Karpas-422 (cell line): Measurements from ENCODE around the gene CAMK2A. TPM values are rescaled to one million over a fixed set of nuclear protein-coding genes. Genes with fewer than 3 reads are reported as not detected.

Experiments
- DNase-seq: peaks from one replicate; pipeline ENCODE4 v3.0.0-alpha.2; 2015
- H2AFZ ChIP-seq: fragments of 200-600 bp; sonication (generic); 2 replicates; pipeline ENCODE4 v1.6.1; 2014; ENCODE audit warnings: antibody characterized with exemption, low read length, mixed read lengths
- H3K27ac ChIP-seq: fragments of 200-600 bp; sonication (generic); 2 replicates; pipeline ENCODE4 v1.5.1; 2014; ENCODE audit warnings: mild to moderate bottlenecking, low read length, moderate library complexity
- H3K27me3 ChIP-seq: fragments of 200-600 bp; sonication (generic); 2 replicates; pipeline ENCODE4 v1.6.1; 2014; ENCODE audit warnings: low read length, mixed read lengths
- H3K36me3 ChIP-seq: fragments of 200-600 bp; sonication (generic); 2 replicates; pipeline ENCODE4 v1.6.1; 2014; ENCODE audit warnings: low read length, mixed read lengths; ENCODE audit not compliant: insufficient read depth
- H3K4me1 ChIP-seq: fragments of 200-600 bp; sonication (generic); 2 replicates; pipeline ENCODE4 v1.6.1; 2014; ENCODE audit warnings: mild to moderate bottlenecking, low read length, mixed read lengths
- H3K4me2 ChIP-seq: fragments of 200-600 bp; sonication (generic); 2 replicates; pipeline ENCODE4 v1.6.1; 2014; ENCODE audit warnings: low read length, low read depth, mild to moderate bottlenecking; ENCODE audit not compliant: poor library complexity, severe bottlenecking
- H3K4me3 ChIP-seq: fragments of 200-600 bp; sonication (generic); 2 replicates; pipeline ENCODE4 v1.5.1; 2014; ENCODE audit warnings: mild to moderate bottlenecking, antibody characterized with exemption, low read length, mixed read lengths
- H3K79me2 ChIP-seq: fragments of 200-600 bp; sonication (generic); 2 replicates; pipeline ENCODE4 v1.6.1; 2014; ENCODE audit warnings: mild to moderate bottlenecking, low read length, mixed read lengths
- H3K9ac ChIP-seq: fragments of 200-600 bp; sonication (generic); 2 replicates; pipeline ENCODE4 v1.6.0; 2014; ENCODE audit warnings: low read length
- H3K9me2 ChIP-seq: fragments of 200-600 bp; sonication (generic), shearing (Covaris generic); replicated peaks from 2 replicates; pipeline ENCODE4 v1.6.0; 2014; ENCODE audit warnings: mild to moderate bottlenecking, low read length, moderate library complexity; ENCODE audit not compliant: insufficient read depth
- H3K9me3 ChIP-seq: fragments of 300-700, 200-600 bp; sonication (generic); 2 replicates; pipeline ENCODE4 v1.6.1; 2014; ENCODE audit warnings: low read length, mixed read lengths
- H4K20me1 ChIP-seq: fragments of 200-600 bp; sonication (generic); 2 replicates; pipeline ENCODE4 v1.6.1; 2014; ENCODE audit warnings: mild to moderate bottlenecking, antibody characterized with exemption, low read length, low read depth; ENCODE audit not compliant: insufficient read depth
- total RNA-seq: library from RNA; depleted of rRNA; stranded (reverse); fragments of >200 nt; shearing (Covaris generic); gene quantifications from 2 replicates; pipeline ENCODE4 v1.2.3, GENCODE V29; 2014; ENCODE audit warnings: low replicate concordance

Gene CAMK2A
- total RNA-seq, 1 experiment from 2014 or later, result not detected

DNA sequence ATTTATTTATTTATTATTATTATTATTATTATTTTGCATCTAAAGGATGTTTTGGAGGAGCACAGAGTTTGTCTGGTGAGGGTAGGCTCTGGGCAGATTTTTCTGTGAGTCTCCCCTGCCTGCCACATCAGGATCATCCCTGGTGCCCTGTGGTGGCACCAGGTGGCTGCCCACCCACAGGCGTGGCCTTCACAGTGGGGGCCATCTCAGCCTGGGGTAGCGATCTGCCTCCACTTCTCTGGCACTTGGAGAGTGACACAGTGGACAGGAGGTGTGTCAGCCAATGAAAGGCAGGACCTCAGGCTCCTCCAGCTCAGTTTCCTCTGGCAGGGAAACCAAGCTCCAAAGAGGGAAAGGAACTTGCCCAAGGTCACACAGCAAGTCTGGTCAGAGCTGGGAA lies 69.7 kb downstream of the CAMK2A start:
- no peak overlapping the region for H3K4me2 ChIP-seq
- no peaks in the 10 kb centered on the region for H3K27me3 ChIP-seq
- no peaks in the 10 kb centered on the region for H3K9me3 ChIP-seq
- no peaks in the 10 kb centered on the region for H3K79me2 ChIP-seq
- no peak overlapping the region for H3K4me3 ChIP-seq
- no peak overlapping the region for H2AFZ ChIP-seq
- no peak for DNase-seq
- no peaks in the 10 kb centered on the region for H3K4me1 ChIP-seq
- H3K36me3 ChIP-seq, result no peaks in the 10 kb centered on the region
- H3K27ac ChIP-seq, result no peak overlapping the region
- no peak overlapping the region for H3K9ac ChIP-seq
- peaks cover 4% of the 10 kb centered on the region; the same call in 1 of the 2 replicates for H4K20me1 ChIP-seq
- no peaks in the 10 kb centered on the region for H3K9me2 ChIP-seq

DNA sequence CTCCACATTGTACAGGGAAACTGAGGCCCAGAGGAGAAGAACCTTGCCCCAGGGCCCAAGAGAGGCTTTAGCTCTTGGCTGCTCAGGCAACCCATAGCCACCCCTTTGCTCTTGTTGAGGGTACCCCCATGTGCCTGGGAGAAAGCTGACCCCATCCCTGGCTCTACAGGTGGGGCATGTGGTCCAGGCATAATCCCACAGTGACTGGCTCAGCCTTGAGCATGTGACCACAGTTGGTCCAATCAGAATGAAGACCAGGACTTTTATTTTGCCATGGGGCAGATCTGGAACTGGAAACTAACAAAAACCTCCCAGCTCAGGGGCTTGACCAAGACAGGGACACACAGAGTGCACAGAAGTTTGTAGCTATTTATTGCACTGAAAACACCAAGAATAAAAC lies 70.4 kb downstream of the CAMK2A start:
- Histone ChIP-seq H3K27me3 (no peaks in the 10 kb centered on the region), H2AFZ (no peak overlapping the region), H3K4me2 (no peak overlapping the region), H3K79me2 (no peaks in the 10 kb centered on the region), H3K4me1 (no peaks in the 10 kb centered on the region), H3K9ac (no peak overlapping the region), H3K27ac (no peak overlapping the region), H3K4me3 (no peak overlapping the region), H4K20me1 (peaks cover 4% of the 10 kb centered on the region; the same call in 1 of the 2 replicates), H3K36me3 (no peaks in the 10 kb centered on the region), H3K9me2 (no peaks in the 10 kb centered on the region), H3K9me3 (no peaks in the 10 kb centered on the region)
- no peak for DNase-seq

DNA sequence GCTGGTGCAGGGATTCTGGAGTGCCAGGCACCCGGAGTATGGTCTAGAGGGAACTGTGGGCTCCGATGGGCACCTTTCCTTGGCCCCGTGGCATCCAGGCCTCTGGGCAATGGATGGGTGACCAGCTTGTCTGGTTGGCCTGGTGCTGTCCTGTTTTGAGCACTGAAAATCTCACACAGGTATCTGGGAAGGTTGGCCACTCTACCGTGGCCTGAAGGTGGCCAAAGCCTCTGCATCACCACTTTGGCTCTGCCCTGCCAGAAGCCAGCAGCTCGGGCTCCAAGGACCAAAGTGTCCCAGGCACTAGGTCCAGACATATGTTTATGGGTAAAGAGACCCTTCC lies 70.9 kb downstream of the CAMK2A start:
- Histone ChIP-seq H3K27me3 (no peaks in the 10 kb centered on the region), H3K4me3 (no peak overlapping the region), H3K79me2 (no peaks in the 10 kb centered on the region), H2AFZ (no peak overlapping the region), H3K9me3 (no peaks in the 10 kb centered on the region), H3K4me1 (no peaks in the 10 kb centered on the region), H3K27ac (no peak overlapping the region), H3K4me2 (no peak overlapping the region), H3K36me3 (no peaks in the 10 kb centered on the region), H3K9me2 (no peaks in the 10 kb centered on the region), H3K9ac (no peak overlapping the region), H4K20me1 (peaks cover 4% of the 10 kb centered on the region; the same call in 1 of the 2 replicates)
- DNase-seq, result no peak

DNA sequence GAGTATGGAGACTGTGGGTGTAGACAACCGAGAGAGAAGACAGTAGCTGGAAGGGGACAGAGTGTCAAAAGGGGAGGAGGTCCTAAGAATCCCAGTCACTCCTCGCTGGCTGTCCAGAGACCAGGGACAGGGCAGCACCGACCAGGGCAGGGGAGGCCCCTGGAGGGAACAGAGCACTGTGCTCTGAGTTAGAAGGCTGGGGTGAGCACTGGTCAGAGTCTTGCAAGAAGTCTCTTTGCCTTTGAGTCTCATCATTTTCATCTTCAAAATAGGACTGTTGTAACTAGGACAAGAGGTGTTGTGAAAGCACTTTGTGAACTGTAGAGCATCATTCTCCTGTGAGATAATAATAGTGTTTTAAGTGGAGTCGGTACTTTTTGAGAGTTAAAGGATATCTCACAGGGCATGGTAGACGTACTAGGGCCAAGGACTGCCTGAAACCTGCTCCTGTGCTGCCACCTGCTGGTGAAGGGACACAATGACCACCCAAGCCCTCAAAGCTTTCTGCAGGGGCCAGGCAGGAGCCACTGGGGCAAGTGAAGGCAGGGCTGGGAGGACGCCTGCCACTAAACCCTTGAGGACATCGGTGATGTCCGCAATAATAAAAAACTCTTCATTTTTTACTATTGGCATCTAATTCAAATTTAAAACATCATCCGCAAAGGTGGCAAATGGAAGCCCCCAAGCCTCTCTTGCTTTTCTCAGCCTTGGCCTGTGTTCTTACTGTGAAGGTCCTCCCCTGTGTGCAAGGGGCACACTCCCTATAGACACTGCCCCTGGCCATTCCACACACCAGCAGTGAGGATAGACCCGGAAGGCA lies 71.5 kb downstream of the CAMK2A start:
- H4K20me1 ChIP-seq, result peaks cover 4% of the 10 kb centered on the region; the same call in 1 of the 2 replicates
- no peaks in the 10 kb centered on the region for H3K27me3 ChIP-seq
- no peak overlapping the region for H3K4me3 ChIP-seq
- no peaks in the 10 kb centered on the region for H3K9me2 ChIP-seq
- no peaks in the 10 kb centered on the region for H3K79me2 ChIP-seq
- H3K36me3 ChIP-seq, result no peaks in the 10 kb centered on the region
- no peaks in the 10 kb centered on the region for H3K9me3 ChIP-seq
- H3K4me1 ChIP-seq, result no peaks in the 10 kb centered on the region
- no peak overlapping the region for H3K4me2 ChIP-seq
- H3K27ac ChIP-seq, result no peak overlapping the region
- no peak overlapping the region for H3K9ac ChIP-seq
- peak; percentile 93 for DNase-seq
- H2AFZ ChIP-seq, result no peak overlapping the region

DNA sequence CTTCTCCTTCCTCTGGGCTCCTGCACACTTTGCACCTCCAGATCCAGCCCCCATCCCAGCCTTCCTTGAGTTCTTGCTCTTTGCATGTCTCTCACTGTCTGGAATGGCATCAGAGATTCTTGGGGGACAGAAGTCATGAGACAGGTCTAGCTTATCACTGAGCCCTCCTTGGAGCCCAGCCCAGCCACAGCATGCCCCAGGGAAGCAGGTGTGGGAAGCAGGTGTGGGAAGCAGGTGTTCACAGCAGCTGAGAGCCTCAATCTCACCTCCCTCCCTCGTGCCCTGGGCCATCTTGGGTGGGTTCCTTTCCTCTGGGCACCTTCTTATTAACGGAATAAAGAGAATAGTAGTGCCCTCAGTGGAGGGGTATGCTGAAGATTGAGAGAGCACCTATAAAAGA lies 72.5 kb downstream of the CAMK2A start:
- H3K27me3 ChIP-seq, result no peaks in the 10 kb centered on the region
- H3K4me3 ChIP-seq, result no peak overlapping the region
- H3K9me2 ChIP-seq, result no peaks in the 10 kb centered on the region
- H3K36me3 ChIP-seq, result no peaks in the 10 kb centered on the region
- no peak overlapping the region for H2AFZ ChIP-seq
- DNase-seq, result no peak
- H3K4me1 ChIP-seq, result no peaks in the 10 kb centered on the region
- no peak overlapping the region for H3K27ac ChIP-seq
- H4K20me1 ChIP-seq, result peaks cover 4% of the 10 kb centered on the region; the same call in 1 of the 2 replicates
- H3K4me2 ChIP-seq, result no peak overlapping the region
- H3K9me3 ChIP-seq, result no peaks in the 10 kb centered on the region
- H3K79me2 ChIP-seq, result no peaks in the 10 kb centered on the region
- H3K9ac ChIP-seq, result no peak overlapping the region

DNA sequence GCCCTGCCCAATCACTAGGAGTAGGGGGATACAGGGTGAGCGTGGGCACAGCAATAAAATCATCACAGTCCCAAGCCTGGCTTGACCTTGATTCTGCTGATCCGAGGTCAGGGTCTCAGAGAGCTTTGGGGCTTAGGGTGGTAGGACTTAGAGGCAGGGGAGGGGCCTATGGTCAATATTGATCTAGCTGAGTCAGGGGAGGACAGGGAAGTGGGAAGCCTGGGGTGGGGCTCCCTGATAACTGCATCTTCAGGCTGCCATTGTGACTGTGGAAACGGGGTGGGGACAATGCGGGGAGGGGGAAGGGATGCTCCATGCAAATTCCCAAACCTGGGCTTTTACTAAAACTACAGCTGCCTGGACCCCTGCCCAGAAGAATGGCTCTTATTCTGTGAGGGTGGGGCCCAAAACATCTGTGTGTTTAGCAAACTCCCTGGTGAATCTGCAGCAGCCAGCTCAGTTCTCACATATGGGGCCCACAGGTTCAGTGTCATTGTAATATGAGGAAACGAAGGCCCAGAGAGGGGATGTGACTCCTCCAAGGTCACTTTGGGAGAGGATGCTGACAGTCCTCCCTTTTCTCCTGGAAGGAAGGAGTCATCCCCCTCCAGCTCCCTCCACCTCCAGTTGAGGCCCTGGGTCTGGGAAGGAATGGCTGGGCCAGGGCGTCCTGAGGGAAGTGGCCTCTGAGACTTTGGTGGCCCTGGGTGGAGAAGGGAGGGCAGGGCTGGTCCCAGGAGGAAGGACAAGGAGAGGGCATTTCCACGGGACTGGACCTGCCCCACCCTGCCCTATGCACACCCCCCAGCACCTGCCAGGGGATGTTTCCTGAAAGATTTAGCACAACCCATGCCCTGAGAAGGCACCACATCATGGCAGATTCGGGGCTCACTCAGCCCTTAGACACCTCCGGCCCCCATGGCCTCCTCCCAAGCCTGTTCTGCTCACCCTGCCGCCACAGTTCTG lies 73.3 kb downstream of the CAMK2A start:
- no peaks in the 10 kb centered on the region for H3K9me3 ChIP-seq
- H3K4me3 ChIP-seq, result no peak overlapping the region
- H3K79me2 ChIP-seq, result no peaks in the 10 kb centered on the region
- no peak overlapping the region for H3K27ac ChIP-seq
- H4K20me1 ChIP-seq, result peaks cover 4% of the 10 kb centered on the region; the same call in 1 of the 2 replicates
- no peaks in the 10 kb centered on the region for H3K9me2 ChIP-seq
- no peak overlapping the region for H2AFZ ChIP-seq
- no peaks in the 10 kb centered on the region for H3K36me3 ChIP-seq
- no peaks in the 10 kb centered on the region for H3K4me1 ChIP-seq
- H3K9ac ChIP-seq, result no peak overlapping the region
- no peak overlapping the region for H3K4me2 ChIP-seq
- no peak for DNase-seq
- no peaks in the 10 kb centered on the region for H3K27me3 ChIP-seq

DNA sequence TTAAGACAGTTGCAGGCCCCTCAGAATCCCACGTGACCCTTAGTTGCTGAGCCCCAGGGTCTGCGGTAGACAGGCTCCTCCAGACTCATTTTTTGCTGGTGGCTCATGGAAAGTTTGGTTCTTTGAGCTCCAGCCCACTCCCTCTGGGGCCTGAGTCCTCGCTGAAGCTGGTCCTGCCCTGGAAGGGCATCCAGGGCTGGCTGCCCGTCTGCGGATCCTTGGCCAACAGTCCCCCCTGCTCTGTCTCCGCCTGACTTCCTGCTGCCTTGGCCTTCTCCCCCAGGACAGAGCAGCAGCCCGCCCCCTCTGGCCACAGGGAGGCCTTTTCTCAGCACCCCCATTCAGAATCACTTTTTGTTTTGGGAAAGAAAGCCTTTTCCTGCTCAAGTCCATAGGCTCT lies 75.3 kb downstream of the CAMK2A start:
- H3K9ac ChIP-seq, result no peak overlapping the region

DNA sequence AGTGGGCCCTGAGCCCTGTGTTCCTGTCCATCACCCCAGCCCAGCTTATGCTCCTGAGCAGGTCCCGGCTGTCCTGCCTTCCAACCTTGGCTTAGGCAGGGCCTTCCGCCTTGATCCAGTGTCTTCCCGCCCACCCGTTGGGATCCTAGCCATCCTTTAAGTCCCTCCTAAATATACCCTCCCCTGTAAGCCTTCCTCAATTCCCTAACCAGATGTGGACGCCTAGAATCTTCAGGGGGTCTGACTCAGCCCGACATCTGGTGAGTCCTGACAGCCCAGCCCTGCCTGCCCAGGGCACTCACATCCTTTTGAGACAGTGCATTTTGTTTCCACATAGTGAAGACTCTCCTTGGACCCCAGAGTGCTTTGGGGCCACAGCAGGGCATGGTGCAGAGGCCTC lies 76.0 kb downstream of the CAMK2A start:
- peaks cover 4% of the 10 kb centered on the region; the same call in 1 of the 2 replicates for H4K20me1 ChIP-seq
- H3K27me3 ChIP-seq, result no peaks in the 10 kb centered on the region
- no peaks in the 10 kb centered on the region for H3K9me3 ChIP-seq
- no peaks in the 10 kb centered on the region for H3K4me1 ChIP-seq
- H3K36me3 ChIP-seq, result no peaks in the 10 kb centered on the region
- no peaks in the 10 kb centered on the region for H3K9me2 ChIP-seq
- no peak overlapping the region for H3K4me3 ChIP-seq
- H2AFZ ChIP-seq, result no peak overlapping the region
- H3K9ac ChIP-seq, result no peak overlapping the region
- H3K4me2 ChIP-seq, result no peak overlapping the region
- H3K79me2 ChIP-seq, result no peaks in the 10 kb centered on the region
- H3K27ac ChIP-seq, result no peak overlapping the region
- no peak for DNase-seq

More for the DNA sequence above, 75.3 kb downstream of the CAMK2A start:
- Histone ChIP-seq H3K9me2 (no peaks in the 10 kb centered on the region), H4K20me1 (peaks cover 4% of the 10 kb centered on the region; the same call in 1 of the 2 replicates), H3K4me2 (no peak overlapping the region), H3K36me3 (no peaks in the 10 kb centered on the region), H3K9me3 (no peaks in the 10 kb centered on the region), H3K27me3 (no peaks in the 10 kb centered on the region), H3K27ac (no peak overlapping the region), H3K79me2 (no peaks in the 10 kb centered on the region), H3K4me1 (no peaks in the 10 kb centered on the region), H3K4me3 (no peak overlapping the region), H2AFZ (no peak overlapping the region)
- no peak for DNase-seq
